ENCODE results near the gene KRT6C. TPM values are rescaled to one million over a fixed set of nuclear protein-coding genes. Genes with fewer than 3 reads are reported as not detected.

KRT6C gene
- not detected in 2 replicates for total RNA-seq

DNA sequence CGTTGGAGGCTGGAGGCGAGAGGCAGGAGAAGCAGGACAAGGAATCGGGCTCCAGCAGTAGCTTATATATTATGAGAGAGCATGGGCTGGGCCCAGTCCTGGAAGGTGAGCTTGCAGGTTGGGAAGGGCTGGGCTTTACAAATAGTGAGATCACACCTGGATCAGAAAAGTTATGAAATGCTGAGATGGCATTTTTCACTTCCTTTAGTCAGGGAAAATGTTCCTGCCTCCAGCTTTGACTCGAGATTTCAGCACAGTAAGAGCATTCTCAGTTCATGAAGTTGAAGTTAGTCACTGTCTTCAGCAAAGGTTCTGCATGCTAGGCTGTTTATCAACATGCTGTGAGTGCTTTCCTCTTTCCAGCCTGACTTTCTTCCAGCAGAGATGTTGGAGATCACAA, at the start of gene KRT6C:
Gene KRT6C, minus strand, starts transcription at position 38 of the 400 bp plus-strand sequence. CDS start 68 bp downstream, outside the sequence.

DNA sequence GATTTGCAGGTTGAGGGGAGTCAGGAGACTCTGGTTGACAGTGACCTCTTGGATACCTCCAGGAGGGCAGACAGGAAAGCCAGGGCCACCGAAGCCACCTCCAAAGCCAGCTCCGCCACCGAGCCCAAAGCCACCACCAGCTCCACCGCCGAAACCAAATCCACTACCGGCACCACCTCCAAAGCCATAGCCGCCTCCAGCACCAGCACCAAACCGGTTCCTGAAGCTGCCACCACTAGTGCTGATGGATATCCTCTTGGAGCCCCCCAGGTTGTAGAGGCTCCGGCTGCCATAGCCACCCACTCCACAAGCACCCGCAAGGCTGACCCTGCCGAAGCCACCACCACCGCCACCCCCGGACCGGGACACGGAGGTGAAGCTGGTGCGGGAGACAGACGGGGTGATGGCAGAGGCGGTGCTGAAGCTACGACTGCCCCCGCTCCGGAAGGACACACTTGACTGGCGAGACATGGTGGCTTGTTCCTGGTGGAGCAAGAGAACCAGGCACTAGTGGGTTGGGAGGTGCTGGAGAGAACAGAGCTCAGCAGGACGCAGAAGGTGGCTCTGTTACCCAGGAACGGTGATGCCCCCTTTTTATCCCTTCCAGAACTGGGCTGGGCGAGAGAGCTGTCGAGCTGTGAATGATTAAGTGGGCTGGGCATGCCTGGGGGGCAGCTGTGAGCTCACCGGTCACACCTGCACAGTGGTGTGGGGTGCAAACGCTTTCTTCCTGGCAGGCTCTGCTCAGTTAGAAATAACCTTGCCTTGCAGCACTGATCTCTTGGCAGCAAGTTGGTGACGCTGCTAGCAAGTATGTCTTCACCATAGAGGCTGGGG, 46.4 kb upstream of the KRT6C start, which contains the start of gene KRT5:
Gene KRT5, minus strand, starts transcription at position 569 of the 837 bp plus-strand sequence. Its CDS starts 98 bp downstream, at position 471.

DNA sequence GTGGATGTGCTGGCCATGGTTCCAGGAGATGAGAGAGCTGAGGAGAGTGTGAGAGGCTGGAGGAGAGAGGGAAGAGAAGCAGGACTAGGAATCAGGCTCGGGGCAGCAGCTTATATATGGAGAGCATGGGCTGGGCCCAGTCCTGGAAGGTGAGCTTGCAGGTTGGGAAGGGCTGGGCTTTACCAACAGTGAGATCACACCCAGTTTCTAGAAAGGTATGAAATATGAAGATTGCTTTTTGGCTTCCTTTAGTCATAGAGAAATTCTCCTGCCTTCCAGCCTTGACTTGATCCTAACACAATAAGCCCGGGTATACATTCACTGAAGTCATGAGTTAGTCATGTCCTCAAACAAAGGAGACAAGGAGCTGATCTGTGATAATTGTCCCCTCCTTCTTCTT, 19.6 kb upstream of the KRT6C start, which contains the start of gene KRT6A:
Gene KRT6A, minus strand, starts transcription at position 86 of the 400 bp plus-strand sequence. Its CDS starts 69 bp downstream, at position 17.

DNA sequence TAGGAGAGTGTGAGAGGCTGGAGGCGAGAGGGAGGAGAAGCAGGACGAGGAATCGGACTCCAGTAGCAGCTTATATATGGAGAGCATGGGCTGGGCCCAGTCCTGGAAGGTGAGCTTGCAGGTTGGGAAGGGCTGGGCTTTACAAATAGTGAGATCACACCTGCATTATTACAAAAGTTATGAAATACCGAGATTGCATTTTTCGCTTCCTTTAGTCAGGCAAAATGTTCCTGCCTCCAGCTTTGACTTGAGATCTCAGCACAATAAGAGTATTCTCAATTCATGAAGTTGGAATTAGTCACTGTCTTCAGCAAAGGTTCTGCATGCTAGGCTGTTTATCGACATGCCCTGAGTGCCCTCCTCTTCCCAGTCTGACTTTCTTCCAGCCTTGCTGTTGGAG, 21.5 kb downstream of the KRT6C start, which contains the start of gene KRT6B:
Gene KRT6B, minus strand, starts transcription at position 46 of the 400 bp plus-strand sequence. CDS start 68 bp downstream, outside the sequence.

DNA sequence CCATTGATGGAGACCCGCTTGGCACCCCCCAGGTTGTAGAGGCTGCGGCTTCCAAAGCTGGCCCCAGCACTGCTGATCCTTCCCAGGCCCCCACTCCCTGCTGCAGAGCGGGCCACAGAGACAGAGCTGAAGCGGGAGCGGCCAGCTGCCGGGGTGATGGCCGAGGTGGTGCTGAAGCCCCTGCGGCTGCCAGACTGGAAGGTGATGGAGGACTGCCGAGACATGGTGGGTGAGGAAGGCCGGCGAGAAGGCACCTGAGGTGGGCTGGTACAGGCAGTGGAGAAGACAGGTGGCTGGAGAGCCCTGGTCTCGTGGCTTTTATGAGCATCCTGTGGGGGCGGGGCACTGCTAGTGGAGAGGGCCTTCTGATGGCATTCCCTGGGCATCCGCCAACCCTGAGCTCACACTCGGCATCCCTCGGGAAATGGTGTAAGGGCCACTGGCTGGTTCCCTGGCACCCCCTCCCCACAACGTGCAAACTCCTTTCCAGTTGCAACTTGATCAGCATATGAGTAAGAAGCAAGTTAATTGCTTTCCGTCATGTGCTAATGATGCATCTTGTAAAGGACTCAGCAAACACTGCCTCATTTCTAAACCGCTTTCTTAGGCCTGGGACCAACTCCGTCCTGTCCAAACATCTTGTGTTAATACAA, 39.4 kb downstream of the KRT6C start, which contains the start of gene KRT75:
Gene KRT75, minus strand, starts transcription at position 291 of the 653 bp plus-strand sequence. Its CDS starts 67 bp downstream, at position 224.

Other genes with a start within 250 kb of the KRT6C start
- 1.1 and 7.0 TPM in 2 replicates for gene KRT7, start 240.6 kb downstream of the KRT6C start, total RNA-seq
- under 0.01 TPM in 1 of 2 replicates, not detected in the other for gene KRT86, start 199.2 kb downstream of the KRT6C start, total RNA-seq
- 0.14 TPM in 1 of 2 replicates, not detected in the other for gene KRT81, start 182.3 kb downstream of the KRT6C start, total RNA-seq
- not detected in 2 replicates for gene KRT83, start 152.4 kb downstream of the KRT6C start, total RNA-seq
- not detected in 2 replicates for gene KRT85, start 106.3 kb downstream of the KRT6C start, total RNA-seq
- not detected in 2 replicates for gene KRT84, start 88.2 kb downstream of the KRT6C start, total RNA-seq
- not detected in 2 replicates for gene KRT82, start 67.5 kb downstream of the KRT6C start, total RNA-seq
- not detected in 2 replicates for gene KRT75, start 39.4 kb downstream of the KRT6C start, total RNA-seq
- 0.29 TPM in 1 of 2 replicates, not detected in the other for gene KRT6B, start 21.7 kb downstream of the KRT6C start, total RNA-seq
- 25.6 TPM in 1 of 2 replicates, not detected in the other for gene KRT6A, start 19.5 kb upstream of the KRT6C start, total RNA-seq
- gene KRT5, start 46.6 kb upstream of the KRT6C start, total RNA-seq = 1.7 TPM in 1 of 2 replicates, not detected in the other
- gene KRT71, start 79.3 kb upstream of the KRT6C start, total RNA-seq = not detected in 2 replicates
- not detected in 2 replicates for gene KRT74, start 100.0 kb upstream of the KRT6C start, total RNA-seq
- not detected in 2 replicates for gene KRT72, start 127.7 kb upstream of the KRT6C start, total RNA-seq
- not detected in 2 replicates for gene KRT73, start 144.8 kb upstream of the KRT6C start, total RNA-seq
- gene KRT2, start 178.4 kb upstream of the KRT6C start, total RNA-seq = not detected in 2 replicates
- not detected in 2 replicates for gene KRT1, start 206.6 kb upstream of the KRT6C start, total RNA-seq
- gene KRT77, start 229.7 kb upstream of the KRT6C start, total RNA-seq = not detected in 2 replicates